ENCODE data around the gene NPB.

The NPB gene

DNA sequence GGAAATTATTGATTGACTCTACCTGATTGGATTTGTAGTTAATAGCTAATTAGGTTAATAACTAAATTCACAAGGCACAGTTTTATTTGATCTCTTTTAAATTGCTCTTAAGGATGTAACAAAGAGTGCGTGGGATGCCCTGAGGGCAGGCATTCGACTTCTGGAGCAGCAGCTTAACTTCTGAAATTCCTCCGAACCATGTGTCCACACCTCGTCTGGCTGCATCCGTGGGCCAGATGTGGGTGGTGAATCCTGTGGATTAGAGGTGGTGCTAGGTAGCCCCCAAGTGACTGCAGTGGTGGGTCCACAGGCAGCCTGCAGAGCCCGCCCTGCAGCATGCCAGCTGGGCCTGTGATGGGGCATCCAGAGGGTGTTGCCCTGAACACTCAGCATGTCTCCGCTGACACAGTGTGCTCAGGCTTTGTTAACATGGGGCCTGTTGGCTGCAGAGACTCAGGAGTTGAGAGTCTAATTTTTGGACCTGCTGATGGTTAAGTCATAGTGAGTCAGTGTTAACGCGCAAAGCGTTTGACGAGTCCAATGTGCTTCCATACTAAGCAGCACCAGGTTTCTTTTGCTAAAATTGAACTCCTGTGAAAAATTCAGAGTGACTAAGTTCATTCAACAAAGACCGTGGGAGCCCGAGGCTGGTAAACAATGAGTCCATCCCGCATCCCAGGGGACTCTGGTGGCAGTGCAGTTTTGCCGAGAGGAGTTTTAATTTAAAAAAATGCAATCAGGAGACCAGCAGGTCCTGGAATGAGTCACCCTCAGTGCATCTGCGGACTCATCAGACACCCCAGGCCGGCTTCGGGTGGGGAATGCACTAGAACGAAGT is 3.8 kb upstream of the NPB start:
- in situ Hi-C loops (cut with HindIII; ENCODE audit: low sequenced_read_pairs): no loop called here

DNA sequence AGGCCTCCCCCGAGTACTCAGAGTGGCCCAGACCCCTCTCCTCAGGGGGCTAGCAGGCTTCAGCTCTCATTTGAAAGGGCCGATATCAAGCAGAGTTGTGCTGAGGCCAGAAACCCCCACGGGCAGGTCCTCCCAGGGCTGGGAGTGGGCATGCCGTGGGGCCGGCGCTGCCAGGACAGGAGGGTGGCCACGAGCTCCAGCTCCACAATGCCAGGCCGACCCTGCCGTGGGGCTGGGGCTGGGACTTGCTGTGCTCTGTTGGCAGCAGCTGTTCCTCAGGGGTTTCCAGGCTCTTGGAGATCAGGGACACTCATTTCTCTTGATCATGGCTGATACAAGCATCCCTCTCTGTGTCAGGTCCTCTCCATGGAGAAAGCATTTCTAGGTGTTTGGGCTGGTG is 3.2 kb upstream of the NPB start:
- in situ Hi-C loops (cut with HindIII; ENCODE audit: low sequenced_read_pairs): no loop called here

DNA sequence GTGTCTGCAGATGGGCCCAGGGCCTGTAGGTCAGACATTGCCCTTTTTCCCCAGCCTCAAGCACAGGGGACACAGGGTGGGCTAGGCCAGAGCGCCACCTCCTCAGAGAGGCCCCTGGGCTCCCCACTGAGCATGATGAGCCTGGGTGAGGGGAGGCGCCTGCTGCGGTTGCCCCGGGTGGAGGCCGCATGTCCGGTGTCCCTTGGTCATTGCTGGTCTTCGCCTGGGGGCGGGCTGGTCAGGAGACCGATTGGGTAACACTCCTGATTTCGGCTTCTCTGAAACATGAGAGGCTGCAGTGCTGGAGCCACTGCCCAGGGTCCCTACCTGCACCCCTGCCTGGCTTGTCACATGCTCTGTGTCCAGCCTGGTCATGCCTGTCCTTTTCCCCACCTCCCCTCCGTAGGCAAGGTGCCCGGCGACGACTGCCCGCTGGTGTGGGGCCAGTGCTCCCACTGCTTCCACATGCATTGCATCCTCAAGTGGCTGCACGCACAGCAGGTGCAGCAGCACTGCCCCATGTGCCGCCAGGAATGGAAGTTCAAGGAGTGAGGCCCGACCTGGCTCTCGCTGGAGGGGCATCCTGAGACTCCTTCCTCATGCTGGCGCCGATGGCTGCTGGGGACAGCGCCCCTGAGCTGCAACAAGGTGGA is 2.4 kb upstream of the NPB start:
- in situ Hi-C loops (cut with HindIII; ENCODE audit: low sequenced_read_pairs): no loop called here

DNA sequence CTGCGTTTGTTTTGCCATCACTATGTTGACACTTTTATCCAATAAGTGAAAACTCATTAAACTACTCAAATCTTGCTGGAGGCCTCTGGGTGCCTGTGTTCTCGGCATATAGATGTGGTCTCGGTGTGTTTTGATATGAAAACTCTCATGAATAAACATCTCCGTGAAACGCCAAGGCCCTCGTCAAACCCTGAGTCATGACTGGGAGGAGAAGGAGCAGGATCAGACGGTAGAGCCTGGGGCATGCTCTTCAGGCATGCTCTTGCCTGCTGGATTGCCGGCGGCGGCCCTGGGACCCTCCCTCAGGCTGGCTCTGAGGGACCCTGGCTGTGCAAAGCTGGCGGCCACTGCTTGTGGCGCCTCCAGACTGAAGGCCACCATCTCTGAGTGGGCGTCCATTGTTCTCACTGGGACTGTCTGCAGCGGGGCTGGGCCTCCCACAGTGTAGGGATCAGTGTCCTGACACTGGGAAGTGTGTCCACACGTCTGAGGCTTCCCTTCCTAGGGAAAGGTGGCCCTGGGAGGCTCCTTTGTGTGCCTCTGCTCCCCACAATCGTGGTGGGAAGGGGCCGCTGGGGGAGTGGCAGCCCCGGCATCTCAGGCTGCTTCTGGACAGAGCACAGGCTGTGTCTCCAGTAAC is 1.7 kb upstream of the NPB start:
- in situ Hi-C loops (cut with HindIII; ENCODE audit: low sequenced_read_pairs): no loop called here

DNA sequence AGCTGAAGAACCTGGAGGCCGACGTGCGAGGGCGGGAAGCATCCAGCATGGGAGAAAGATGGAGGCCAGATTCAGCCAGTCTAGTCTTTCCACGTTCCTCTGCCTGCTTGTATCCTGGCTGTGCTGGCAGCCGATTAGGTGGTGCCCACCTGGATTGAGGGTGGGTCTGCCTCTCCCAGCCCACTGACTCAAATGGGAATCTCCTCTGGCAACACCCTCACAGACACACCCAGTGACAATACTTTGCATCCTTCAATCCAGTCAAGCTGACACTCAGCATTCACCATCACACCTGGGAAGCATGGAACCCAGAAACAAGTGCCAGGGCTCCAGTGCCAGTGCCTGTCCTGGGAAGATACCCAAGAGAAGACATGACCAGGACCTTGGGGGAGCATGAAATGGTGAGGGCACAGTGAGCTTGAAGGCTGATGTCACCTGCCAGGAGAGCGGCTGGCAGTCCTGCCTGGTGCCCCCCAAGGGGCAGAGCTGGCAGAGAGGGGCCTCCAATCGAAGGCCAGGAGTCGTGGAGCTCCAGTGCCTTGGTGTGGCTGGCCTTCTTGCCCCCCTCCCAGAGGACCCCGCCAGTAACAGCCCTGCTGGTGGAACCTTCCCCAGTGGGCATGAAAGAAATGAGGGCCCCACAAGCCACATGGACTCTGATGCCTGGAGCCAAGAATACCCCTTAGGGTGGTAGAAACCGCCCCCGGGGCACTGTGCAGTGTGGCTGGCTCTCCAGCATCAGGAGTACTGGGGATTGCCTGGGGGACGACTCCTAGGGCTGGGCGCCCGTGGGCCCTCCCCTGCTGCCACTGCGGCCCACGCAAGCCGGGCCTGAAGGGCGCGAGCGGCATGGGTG is 643 bp upstream of the NPB start:
- in situ Hi-C loops (cut with HindIII; ENCODE audit: low sequenced_read_pairs): no loop called here

DNA sequence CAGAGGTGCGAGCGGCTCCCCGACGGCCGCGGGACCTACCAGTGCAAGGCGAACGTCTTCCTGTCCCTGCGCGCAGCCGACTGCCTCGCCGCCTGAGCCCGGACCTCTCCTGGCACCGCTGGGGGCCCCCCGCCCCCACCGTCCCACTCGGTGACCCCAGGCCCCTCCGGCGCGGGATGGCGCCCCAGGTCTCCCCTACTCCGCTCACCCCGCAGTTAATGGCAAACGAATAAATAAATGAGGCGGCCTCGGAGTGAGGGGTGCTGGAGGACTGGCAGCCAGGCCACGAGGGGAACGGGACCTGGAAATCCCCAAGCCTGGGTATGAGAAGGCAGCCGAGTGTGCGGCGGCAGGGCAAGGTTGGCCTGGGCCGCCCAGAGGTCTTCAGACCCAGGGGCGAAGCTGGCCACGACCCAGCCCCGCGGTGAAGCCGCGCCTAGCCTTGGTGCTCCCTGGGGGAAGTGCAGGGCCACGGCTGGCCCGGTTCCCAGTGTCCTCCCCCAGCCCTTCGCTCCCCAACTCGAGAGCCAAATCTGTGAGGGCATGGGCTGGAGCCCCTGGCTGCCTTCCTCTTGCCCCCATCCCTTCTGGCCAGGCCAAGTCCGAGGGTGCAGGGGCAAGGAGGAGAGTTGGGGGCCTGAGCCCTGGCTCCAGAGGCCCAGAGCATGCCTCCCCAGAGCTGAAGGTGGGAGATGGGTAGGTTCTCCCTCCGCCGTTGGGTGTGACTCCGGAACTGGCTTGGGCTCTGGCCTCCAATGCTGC is 796 bp downstream of the NPB start:
- in situ Hi-C loops (cut with HindIII; ENCODE audit: low sequenced_read_pairs): no loop called here

DNA sequence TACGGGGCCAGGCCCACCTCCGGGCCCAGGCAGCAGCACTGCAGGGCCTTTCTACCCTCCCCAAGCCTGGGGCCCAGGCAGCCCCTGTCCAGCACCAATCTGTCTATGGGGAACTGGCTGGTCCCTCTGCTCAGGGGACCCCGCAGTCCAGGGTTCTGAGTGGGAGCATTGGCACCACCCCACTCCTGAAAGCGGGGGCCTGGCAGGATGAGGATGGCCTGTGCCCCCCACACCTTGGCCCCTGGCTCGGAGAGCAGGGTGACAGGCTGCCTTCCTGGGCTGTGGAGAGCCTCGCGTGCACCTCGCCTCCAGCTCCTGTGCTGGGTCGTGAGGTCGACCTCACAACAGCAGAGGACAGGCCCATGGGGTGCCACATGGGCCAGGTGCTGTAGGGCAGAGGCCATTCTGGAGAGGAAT is 1.4 kb downstream of the NPB start:
- in situ Hi-C loops (cut with HindIII; ENCODE audit: low sequenced_read_pairs): no loop called here

DNA sequence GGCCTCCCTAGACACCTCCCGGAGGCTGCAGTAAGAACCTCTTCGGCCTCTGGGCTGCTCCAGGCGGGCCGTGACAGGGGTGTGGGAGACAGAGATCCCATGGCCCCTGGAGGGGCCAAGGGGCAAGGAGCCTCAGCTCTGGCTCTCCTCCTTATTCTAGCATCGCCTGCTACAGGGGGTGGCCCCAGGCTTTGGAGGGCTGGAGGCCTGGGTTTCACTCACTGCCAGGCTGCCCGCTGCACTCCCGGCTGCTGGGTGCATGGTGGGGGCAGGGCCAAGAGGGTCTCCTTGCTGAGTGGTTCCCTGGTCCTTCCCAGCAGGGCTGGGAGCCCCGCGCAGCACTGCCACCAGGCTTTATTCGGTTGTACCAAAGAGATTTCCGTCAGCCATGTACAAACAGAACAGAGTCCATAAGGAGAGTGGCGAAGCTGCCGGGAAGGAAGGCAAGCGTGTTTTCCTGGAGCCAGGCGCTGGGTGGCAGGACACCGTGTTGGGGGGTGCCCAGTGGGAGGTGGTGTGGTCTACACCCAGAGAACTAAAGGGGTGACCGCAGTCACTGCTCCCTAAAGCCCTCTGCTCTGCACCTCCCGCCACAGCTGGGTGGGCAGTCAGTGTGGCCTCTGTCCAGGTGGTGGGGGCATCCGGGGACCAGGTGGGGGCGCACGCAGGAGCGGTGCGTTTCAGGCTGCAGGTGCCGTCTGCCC is 2.0 kb downstream of the NPB start:
- in situ Hi-C loops (cut with HindIII; ENCODE audit: low sequenced_read_pairs): no loop called here

DNA sequence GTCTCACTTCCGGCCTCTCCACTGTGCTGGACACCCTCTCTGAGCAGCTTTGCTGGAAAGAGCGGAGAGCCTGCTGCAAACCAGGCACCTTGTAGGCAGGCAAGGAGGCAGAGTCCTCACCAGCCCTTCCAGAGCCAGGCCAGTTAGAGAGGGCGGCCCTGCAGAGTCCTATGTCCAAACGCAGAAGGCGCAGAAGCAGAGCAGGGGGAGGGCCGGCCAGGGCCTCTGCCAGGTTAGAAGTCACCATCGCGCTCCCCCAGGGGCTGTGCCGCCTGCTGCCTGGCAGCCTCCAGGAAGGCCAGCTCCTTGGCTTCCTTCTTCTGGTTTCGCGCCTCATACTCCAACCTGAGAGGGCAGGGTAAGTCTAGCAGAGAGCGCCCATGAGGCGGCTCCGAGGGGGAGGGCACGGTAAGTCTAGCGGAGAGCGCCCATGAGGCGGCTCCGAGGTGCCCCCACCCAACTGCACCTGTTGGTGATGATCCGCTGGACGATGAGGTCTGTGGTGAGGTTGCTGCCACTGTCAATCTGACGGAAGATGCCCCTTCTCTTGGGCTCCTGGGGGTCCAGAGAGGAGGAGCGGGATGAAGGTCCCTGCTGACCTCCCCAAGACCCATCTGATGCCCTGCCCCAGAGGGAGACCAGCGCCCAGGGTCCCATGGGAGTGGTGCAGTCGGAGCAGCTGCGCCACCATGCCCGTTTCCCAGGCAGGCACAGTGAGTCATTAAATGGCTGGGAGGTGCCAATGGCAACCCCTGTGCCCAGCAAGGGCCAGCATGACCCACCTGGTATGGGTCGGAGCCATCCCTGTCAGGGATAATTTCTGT is 2.8 kb downstream of the NPB start:
- in situ Hi-C loops (cut with HindIII; ENCODE audit: low sequenced_read_pairs): no loop called here

DNA sequence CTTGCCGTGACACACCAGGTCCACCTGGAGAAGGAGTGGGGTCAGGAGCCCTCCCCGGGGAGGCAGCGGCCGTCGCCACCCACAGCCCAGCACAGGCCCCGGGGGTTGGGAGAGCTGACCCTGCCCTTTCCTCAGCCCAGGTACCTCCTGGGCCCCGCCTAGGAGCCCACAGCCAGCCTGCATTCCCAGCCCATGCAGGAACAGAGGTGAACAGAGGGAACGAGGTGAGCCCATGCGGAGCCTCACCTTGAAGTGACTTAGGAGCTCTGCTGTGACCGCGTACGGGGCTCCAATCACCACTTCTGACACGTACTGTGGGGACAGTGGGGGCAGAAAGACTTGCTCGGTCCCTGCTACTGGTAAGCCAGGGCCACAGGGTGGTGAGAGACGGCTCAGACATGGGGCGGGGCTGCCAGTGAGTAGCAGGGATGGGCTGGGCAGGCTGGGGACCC is 3.4 kb downstream of the NPB start:
- in situ Hi-C loops (cut with HindIII; ENCODE audit: low sequenced_read_pairs): no loop called here

DNA sequence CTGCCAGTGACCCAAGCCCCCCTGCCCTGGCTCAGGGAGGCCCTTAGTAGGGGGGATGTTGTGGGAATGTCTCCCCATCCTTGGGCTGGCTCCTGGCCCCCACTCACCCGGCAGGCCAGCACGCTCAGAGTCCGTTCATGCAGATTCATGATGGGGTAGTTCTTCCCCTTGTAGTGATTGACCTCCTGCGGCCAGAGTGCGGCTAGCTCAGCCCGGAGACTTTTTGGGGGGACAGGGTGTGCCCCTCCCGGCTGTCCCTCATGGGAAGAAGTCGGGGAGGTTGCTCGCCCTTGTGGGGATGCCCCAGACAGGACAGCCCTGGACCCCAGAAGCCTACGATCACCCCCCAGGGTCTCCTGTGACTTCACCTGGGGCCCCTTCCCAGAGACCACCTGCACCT is 4.0 kb downstream of the NPB start:
- in situ Hi-C loops (cut with HindIII; ENCODE audit: low sequenced_read_pairs): no loop called here

DNA sequence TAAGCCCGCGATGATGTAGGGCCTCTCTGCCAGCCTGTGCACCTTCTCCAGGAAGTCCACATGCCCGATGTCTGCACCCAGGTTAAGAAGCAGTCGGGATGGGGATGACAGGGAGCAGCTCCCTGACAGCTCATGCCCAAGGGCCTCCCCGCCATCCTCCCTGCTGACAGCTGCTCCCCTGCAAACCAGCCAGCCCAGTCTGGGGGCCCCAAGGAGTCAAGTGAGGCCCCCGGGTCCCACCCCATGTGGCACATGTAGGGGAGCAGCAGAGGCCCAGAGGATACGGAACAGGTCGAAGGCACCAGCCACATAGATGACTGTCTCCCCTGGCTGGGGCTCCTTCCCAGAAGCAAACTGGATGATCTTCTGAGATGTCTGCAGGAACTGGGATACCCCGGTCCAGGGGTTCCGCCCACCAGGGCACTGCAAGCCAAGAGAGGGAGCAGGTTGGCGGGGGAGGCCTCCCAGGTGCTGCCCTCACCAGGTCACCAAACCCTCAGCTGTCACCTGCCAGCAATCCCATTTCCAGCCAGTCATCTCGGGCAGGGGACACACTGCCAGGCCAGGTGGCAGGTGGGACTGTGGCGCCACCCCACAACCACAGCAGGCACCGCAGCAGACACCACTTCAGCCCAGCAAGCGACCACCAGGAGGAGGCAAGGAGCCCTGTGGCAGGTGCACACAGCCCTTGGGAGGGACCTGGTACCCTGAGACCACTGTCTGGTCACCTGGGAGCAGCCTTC is 4.6 kb downstream of the NPB start:
- in situ Hi-C loops (cut with HindIII; ENCODE audit: low sequenced_read_pairs): no loop called here

DNA sequence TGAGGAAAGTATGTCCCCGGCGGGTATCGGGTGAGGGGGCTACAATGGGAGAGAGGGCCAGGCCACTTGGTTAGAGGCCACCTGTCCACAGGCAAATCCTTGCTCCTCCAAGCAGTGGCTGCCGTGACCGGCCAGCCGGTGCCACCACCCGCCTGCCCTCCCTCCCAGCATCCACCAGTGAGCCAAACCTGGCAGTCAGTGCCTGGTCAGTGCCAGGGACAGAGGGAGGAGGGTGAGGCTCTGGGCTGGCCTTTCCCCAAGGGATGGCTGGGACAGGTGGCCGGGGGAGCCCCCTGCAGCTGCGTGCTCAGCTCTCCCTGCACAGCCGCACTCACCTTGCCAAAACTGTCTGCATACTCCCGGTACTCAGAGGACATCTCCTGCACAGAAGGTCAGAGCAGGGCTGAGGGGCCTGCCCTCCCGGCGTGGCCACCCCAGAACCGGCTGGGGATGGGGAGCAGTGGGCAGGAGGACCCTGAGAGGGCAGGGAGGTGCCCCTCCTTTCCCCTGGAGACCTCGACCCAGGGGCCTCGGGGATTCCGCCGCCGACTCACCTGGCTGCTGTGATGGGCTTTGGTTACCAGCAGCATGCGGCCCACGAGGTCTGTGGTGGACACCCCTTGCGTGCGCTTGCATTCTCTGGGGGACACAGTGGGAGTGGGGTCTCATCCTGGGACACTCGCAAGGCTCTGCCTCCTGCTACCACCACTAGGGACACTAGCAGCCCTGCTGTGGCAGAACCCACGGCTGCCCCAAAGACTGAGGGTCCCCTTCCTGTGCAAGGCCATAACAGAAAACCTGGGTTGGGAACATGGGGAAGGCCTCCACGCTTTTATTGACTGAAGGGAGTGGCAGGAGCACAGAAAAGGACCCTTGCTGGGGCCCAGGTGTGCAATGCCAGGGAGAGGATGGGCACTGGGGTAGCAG is 5.4 kb downstream of the NPB start:
- in situ Hi-C loops (cut with HindIII; ENCODE audit: low sequenced_read_pairs): no loop called here

DNA sequence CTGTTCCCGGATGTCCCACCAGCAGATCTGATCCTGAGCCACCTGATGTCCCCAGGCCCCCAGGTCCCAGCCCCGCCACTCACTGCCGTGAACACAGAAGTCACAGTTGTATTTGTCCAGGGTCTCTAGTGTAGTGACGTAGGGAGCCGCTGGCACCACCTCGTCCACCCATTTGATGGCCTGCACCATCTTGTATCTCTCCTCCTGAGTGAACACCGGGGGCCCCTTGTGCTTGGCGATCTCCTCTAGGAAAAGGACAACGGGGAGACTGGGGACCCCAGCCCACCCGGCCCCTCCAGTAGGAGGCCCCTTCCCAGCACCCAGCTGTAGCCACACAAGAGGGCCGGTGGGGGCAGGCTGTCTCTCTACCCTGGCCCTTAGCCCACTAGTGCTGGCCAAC is 6.8 kb downstream of the NPB start:
- in situ Hi-C loops (cut with HindIII; ENCODE audit: low sequenced_read_pairs): no loop called here

DNA sequence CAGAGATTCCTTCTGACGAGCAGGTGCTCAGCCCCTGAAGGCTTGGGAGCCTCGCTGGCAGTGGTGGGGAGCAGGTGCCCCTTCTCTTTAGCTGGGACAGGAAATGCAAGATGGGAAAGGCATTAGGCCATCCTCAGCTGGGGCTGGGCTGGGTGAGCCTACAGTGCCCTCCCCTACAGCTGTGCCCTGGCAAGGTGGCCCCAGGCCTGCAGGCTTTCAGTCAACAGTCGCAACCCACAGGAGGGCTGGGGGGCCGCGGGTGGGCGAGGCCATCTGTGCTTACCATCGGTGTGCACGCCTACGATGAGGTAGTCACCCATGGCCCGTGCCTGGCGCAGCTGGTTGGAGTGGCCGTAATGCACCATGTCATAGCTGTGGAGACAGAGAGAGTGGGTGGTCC is 7.2 kb downstream of the NPB start:
- in situ Hi-C loops (cut with HindIII; ENCODE audit: low sequenced_read_pairs): no loop called here

DNA sequence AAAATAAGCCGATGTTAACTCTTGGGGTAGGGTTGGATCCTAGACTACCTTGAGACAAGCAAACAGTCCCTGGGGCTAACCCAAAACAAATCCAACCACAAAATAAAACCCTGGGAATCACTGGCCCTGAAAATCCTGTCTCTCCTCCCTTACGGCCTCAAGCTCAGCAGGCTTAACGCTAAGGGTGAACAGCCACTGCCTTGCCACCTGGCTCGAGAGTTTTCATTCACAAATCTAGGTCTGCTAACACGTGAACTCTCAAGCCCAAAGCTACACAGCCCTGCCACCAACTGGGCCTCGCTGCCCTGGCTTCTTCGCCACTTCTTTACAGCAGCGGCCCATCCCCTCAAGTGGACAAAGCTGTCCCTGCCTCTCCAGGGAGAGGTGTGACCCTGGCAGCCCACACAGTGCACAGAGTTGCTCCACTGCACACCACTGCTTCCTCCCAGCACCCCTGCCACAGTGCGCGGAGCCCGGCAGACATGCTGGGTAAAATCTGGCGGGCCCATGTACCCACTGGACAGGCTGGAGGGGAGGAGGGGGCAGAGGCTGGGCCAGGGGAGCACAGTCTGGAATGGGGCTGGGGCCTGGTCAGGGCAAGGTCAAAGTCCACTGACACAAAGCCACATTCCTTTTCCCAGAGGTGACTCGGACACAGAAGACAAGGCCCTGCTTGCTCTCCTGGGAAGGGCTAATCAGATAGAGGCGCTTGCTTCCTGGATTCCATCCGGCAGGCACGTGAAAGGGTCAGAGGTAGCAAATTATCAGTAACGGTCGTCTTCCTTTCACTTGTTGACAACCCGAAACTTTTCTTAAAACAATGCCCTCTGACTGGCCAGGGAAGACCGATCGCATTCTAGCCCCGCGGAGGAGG is 8.2 kb downstream of the NPB start:
- in situ Hi-C loops (cut with HindIII; ENCODE audit: low sequenced_read_pairs): loop anchor here (10.0 kb wide), 2 partner anchors 65 to 225 kb away; partner anchors contain the start of gene ASPSCR1
